Ectodermal cell (in vitro differentiated cells): ENCODE data around the gene MID1.
"Not testable (repeated sequence)": the region's sequence is repeated elsewhere in the genome, so short reads cannot be mapped to it uniquely, and the experiment has no call there.

Source experiments
- H3K27ac ChIP-seq: 2 replicates; pipeline ENCODE4 v1.7.0; 2013; ENCODE audit warnings: mild to moderate bottlenecking, low read depth, low read length; ENCODE audit not compliant: insufficient read depth, poor library complexity, severe bottlenecking
- H3K27me3 ChIP-seq: 2 replicates; pipeline ENCODE4 v1.7.0; 2013; ENCODE audit warnings: mild to moderate bottlenecking, low read length; ENCODE audit not compliant: insufficient read depth, control insufficient read depth, poor library complexity, severe bottlenecking
- H3K36me3 ChIP-seq: one replicate; pipeline ENCODE4 v1.7.0; 2013; ENCODE audit warnings: low read length; ENCODE audit not compliant: control insufficient read depth, insufficient read depth
- H3K4me1 ChIP-seq: one replicate; pipeline ENCODE4 v1.7.0; 2013; ENCODE audit warnings: low read length; ENCODE audit not compliant: control insufficient read depth, insufficient read depth
- H3K4me3 ChIP-seq: 2 replicates; pipeline ENCODE4 v1.7.0; 2013; ENCODE audit warnings: low read depth, low read length, control low read depth; ENCODE audit not compliant: insufficient read depth
- H3K9me3 ChIP-seq: 2 replicates; pipeline ENCODE4 v1.7.0; 2013; ENCODE audit warnings: mild to moderate bottlenecking, low read length, moderate library complexity; ENCODE audit not compliant: control insufficient read depth
- WGBS, 2 experiments: methylation state at CpG; one replicate each; pipeline ENCODE4 v1.1.7; 2013; ENCODE audit warnings: missing lambda C conversion rate in 2 of 2; 5-methylcytosine and 5-hydroxymethylcytosine counted together

The MID1 gene

GRCh38 chrX:10600479-10600878 lies 19.9 kb downstream of the MID1 start:
- no peak overlapping the region for H3K4me3 ChIP-seq
- no peaks in the 10 kb centered on the region for H3K9me3 ChIP-seq
- H3K4me1 ChIP-seq = peaks cover 9% of the 10 kb centered on the region
- no peak overlapping the region for H3K27ac ChIP-seq
- no peaks in the 10 kb centered on the region for H3K36me3 ChIP-seq
- 71% methylated on average over 1 of the region's 1 CpG; no CpG with 5 or more reads in 1 of the 2 experiments for WGBS, 2 experiments
- H3K27me3 ChIP-seq = no peaks in the 10 kb centered on the region

GRCh38 chrX:10598540-10598939 lies 21.8 kb downstream of the MID1 start:
- Histone ChIP-seq H3K4me1 (no peaks in the 10 kb centered on the region), H3K9me3 (no peaks in the 10 kb centered on the region), H3K4me3 (no peak overlapping the region), H3K27me3 (no peaks in the 10 kb centered on the region), H3K27ac (no peak overlapping the region), H3K36me3 (no peaks in the 10 kb centered on the region)
- 86 to 94% methylated on average over 4 to 5 of the region's 5 CpGs for WGBS, 2 experiments

GRCh38 chrX:10597871-10598270 lies 22.5 kb downstream of the MID1 start:
- H3K27me3 ChIP-seq = no peaks in the 10 kb centered on the region
- no peaks in the 10 kb centered on the region for H3K4me1 ChIP-seq
- WGBS, 2 experiments = 88 to 90% methylated on average over 1 of the region's 1 CpG
- no peak overlapping the region for H3K27ac ChIP-seq
- H3K9me3 ChIP-seq = no peaks in the 10 kb centered on the region
- H3K36me3 ChIP-seq = no peaks in the 10 kb centered on the region
- H3K4me3 ChIP-seq = no peak overlapping the region

- Histone ChIP-seq H3K27ac (peak overlapping the region; percentile 60), H3K9me3 (no peaks in the 10 kb centered on the region)
- 31 to 35% methylated on average over 7 of the region's 11 CpGs for WGBS, 2 experiments
Measured at GRCh38 chrX:10591363-10592335, 28.7 kb downstream of the MID1 start.

GRCh38 chrX:10589787-10590186 lies 30.6 kb downstream of the MID1 start:
- WGBS, 2 experiments = 66 to 72% methylated on average over 6 to 9 of the region's 10 CpGs
- H3K4me3 ChIP-seq, H3K36me3 ChIP-seq, H3K27me3 ChIP-seq, H3K4me1 ChIP-seq, H3K27ac ChIP-seq, H3K9me3 ChIP-seq: not testable (repeated sequence)

More at GRCh38 chrX:10591363-10592335, 28.7 kb downstream of the MID1 start:
- no peaks in the 10 kb centered on the region for H3K27me3 ChIP-seq
- H3K36me3 ChIP-seq = no peaks in the 10 kb centered on the region
- H3K4me3 ChIP-seq = no peak overlapping the region
- H3K4me1 ChIP-seq = no peaks in the 10 kb centered on the region

GRCh38 chrX:10589098-10589497 lies 31.3 kb downstream of the MID1 start:
- H3K4me3 ChIP-seq = no peak overlapping the region
- no peaks in the 10 kb centered on the region for H3K27me3 ChIP-seq
- no peaks in the 10 kb centered on the region for H3K36me3 ChIP-seq
- WGBS, 2 experiments = 92 to 93% methylated on average over 6 of the region's 6 CpGs
- no peaks in the 10 kb centered on the region for H3K9me3 ChIP-seq
- no peaks in the 10 kb centered on the region for H3K4me1 ChIP-seq
- no peak overlapping the region for H3K27ac ChIP-seq

GRCh38 chrX:10584882-10585281 lies 35.5 kb downstream of the MID1 start:
- not testable (repeated sequence) for H3K36me3 ChIP-seq, H3K4me3 ChIP-seq, H3K4me1 ChIP-seq, H3K9me3 ChIP-seq, H3K27me3 ChIP-seq, H3K27ac ChIP-seq
- 96 to 100% methylated on average over 2 to 4 of the region's 7 CpGs for WGBS, 2 experiments

- no peak overlapping the region for H3K27ac ChIP-seq
- H3K36me3 ChIP-seq = no peaks in the 10 kb centered on the region
- H3K9me3 ChIP-seq = no peaks in the 10 kb centered on the region
- no peak overlapping the region for H3K4me3 ChIP-seq
- no peaks in the 10 kb centered on the region for H3K27me3 ChIP-seq
- no peaks in the 10 kb centered on the region for H3K4me1 ChIP-seq
Measured at GRCh38 chrX:10582945-10583344, 37.4 kb downstream of the MID1 start.

GRCh38 chrX:10582215-10582733 lies 38.1 kb downstream of the MID1 start:
- Histone ChIP-seq H3K4me1 (no peaks in the 10 kb centered on the region), H3K36me3 (no peaks in the 10 kb centered on the region), H3K9me3 (no peaks in the 10 kb centered on the region), H3K27ac (no peak overlapping the region), H3K27me3 (no peaks in the 10 kb centered on the region), H3K4me3 (no peak overlapping the region)
- WGBS, 2 experiments = 89 to 92% methylated on average over 1 to 3 of the region's 3 CpGs

- H3K27me3 ChIP-seq = no peaks in the 10 kb centered on the region
- H3K36me3 ChIP-seq = no peaks in the 10 kb centered on the region
- H3K9me3 ChIP-seq = no peaks in the 10 kb centered on the region
- H3K27ac ChIP-seq = peak overlapping the region; percentile 44
- no peak overlapping the region for H3K4me3 ChIP-seq
- H3K4me1 ChIP-seq = no peaks in the 10 kb centered on the region
- 36 to 45% methylated on average over 6 to 12 of the region's 12 CpGs for WGBS, 2 experiments
Measured at GRCh38 chrX:10579112-10580011, 41.0 kb downstream of the MID1 start.
